Measurements from ENCODE around the gene ZNF782.
"Not testable (repeated sequence)": the region's sequence is repeated elsewhere in the genome, so short reads cannot be mapped to it uniquely, and the experiment has no call there.

ZNF782 gene

DNA sequence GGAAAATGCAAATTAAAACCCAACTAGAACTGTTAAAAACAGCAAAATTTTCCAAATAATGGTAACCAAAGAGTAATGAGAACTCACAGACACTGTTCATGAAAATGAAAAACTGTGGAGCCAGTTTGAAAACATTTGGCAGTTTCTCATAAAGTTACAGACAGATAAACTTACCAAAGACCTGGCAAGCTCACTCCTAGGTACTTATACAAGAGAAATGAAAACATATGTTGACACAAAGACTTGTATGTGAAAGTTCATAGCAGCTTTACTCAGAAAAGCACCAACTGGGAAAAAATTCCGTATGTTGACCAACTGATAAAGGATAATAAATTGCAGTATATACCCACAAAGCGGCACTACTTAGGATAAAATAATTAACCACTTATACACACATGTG lies 10.3 kb downstream of the ZNF782 start:
- Histone ChIP-seq H3K9ac (ENCODE audit: low read depth, low read length) (no peak overlapping the region), H3K36me3 (ENCODE audit: insufficient read depth, low read length) (peaks cover 23% of the 10 kb centered on the region), H3K27ac (ENCODE audit: low read length) (no peak overlapping the region), H2AFZ (ENCODE audit: low read depth, low read length) (no peak overlapping the region), H3K4me2 (ENCODE audit: insufficient read depth, low read length) (no peak overlapping the region), H3K4me3 (ENCODE audit: low read depth in 1 of 2, low read length in 2 of 2) (no peak overlapping the region), H3K79me2 (ENCODE audit: insufficient read depth, low read length) (peaks cover 34% of the 10 kb centered on the region), H3K27me3 (ENCODE audit: insufficient read depth, low read length, poor library complexity) (no peaks in the 10 kb centered on the region), H4K20me1 (ENCODE audit: insufficient read depth, low read length) (no peaks in the 10 kb centered on the region), H3K9me3 (ENCODE audit: insufficient read depth, low read length, severe bottlenecking) (peaks cover 4% of the 10 kb centered on the region), H3K4me1 (ENCODE audit: insufficient read depth, low read length) (no peaks in the 10 kb centered on the region)
- TF ChIP-seq, protein P1, sequence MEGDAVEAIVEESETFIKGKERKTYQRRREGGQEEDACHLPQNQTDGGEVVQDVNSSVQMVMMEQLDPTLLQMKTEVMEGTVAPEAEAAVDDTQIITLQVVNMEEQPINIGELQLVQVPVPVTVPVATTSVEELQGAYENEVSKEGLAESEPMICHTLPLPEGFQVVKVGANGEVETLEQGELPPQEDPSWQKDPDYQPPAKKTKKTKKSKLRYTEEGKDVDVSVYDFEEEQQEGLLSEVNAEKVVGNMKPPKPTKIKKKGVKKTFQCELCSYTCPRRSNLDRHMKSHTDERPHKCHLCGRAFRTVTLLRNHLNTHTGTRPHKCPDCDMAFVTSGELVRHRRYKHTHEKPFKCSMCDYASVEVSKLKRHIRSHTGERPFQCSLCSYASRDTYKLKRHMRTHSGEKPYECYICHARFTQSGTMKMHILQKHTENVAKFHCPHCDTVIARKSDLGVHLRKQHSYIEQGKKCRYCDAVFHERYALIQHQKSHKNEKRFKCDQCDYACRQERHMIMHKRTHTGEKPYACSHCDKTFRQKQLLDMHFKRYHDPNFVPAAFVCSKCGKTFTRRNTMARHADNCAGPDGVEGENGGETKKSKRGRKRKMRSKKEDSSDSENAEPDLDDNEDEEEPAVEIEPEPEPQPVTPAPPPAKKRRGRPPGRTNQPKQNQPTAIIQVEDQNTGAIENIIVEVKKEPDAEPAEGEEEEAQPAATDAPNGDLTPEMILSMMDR (IDR thresholded peaks at IDR 0.05; ENCODE audit: borderline replicate concordance, extremely low read depth, low read length, poor library complexity, severe bottlenecking): no peak
- TF ChIP-seq EZH2 (IDR thresholded peaks at IDR 0.05; ENCODE audit: borderline replicate concordance, low read depth, low read length, severe bottlenecking): no peak
- no peak for DNase-seq
- ATAC-seq (ENCODE audit: insufficient read depth, low read depth): no peak

DNA sequence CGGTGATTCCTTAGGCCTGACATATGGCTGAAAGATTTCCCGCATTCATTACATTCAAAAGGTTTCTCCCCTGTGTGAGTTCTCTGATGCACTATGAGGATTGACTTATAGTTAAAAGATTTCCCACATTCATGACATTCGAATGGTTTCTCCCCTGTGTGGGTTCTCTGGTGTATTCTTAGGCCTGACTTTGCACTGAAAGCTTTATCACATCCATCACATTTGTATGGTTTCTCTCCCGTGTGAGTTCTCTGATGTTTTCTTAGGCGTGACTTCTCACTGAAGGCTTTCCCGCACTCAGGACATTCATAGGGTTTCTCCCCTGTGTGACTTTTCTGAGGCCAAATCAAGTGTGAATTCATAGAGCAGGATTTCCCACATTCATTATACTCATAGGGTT lies 35.8 kb downstream of the ZNF782 start:
- no peak overlapping the region for H3K9ac ChIP-seq (ENCODE audit: low read depth, low read length)
- no peak overlapping the region for H2AFZ ChIP-seq (ENCODE audit: low read depth, low read length)
- TF ChIP-seq, protein P1 (IDR thresholded peaks at IDR 0.05; ENCODE audit: borderline replicate concordance, extremely low read depth, low read length, poor library complexity, severe bottlenecking): no peak
- no peak for TF ChIP-seq EZH2 (IDR thresholded peaks at IDR 0.05; ENCODE audit: borderline replicate concordance, low read depth, low read length, severe bottlenecking)
- DNase-seq (no peak), ATAC-seq (ENCODE audit: insufficient read depth, low read depth) (no peak)
- peaks cover 61% of the 10 kb centered on the region for H3K36me3 ChIP-seq (ENCODE audit: insufficient read depth, low read length)
- no peak overlapping the region for H3K4me3 ChIP-seq (ENCODE audit: low read depth in 1 of 2, low read length in 2 of 2)
- no peaks in the 10 kb centered on the region for H3K27me3 ChIP-seq (ENCODE audit: insufficient read depth, low read length, poor library complexity)
- no peak overlapping the region for H3K27ac ChIP-seq (ENCODE audit: low read length)
- H3K4me1 ChIP-seq (ENCODE audit: insufficient read depth, low read length): no peaks in the 10 kb centered on the region
- H3K9me3 ChIP-seq (ENCODE audit: insufficient read depth, low read length, severe bottlenecking): peaks cover 42% of the 10 kb centered on the region
- no peaks in the 10 kb centered on the region for H4K20me1 ChIP-seq (ENCODE audit: insufficient read depth, low read length)
- H3K4me2 ChIP-seq (ENCODE audit: insufficient read depth, low read length): no peak overlapping the region
- H3K79me2 ChIP-seq (ENCODE audit: insufficient read depth, low read length): no peaks in the 10 kb centered on the region

DNA sequence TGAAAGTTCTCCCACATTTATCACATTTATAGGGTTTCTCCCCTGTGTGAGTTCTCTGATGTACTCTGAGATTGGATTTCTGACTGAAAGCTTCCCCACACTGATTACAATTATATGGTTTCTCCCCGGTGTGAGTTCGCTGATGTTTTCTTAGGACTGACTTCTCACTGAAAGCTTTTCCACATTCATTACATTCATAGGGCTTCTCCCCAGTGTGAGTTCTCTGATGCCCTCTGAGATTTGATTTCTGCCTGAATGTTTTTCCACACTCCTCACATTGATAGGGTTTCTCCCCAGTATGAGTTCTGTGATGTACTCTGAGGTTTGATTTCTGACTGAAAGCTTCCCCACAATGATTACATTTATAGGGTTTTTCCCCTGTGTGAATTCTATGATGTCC lies 36.3 kb downstream of the ZNF782 start:
- Histone ChIP-seq H4K20me1 (ENCODE audit: insufficient read depth, low read length) (no peaks in the 10 kb centered on the region), H3K9ac (ENCODE audit: low read depth, low read length) (no peak overlapping the region), H3K36me3 (ENCODE audit: insufficient read depth, low read length) (peaks cover 56% of the 10 kb centered on the region), H3K27me3 (ENCODE audit: insufficient read depth, low read length, poor library complexity) (no peaks in the 10 kb centered on the region), H3K4me3 (ENCODE audit: low read depth in 1 of 2, low read length in 2 of 2) (no peak overlapping the region), H3K4me1 (ENCODE audit: insufficient read depth, low read length) (no peaks in the 10 kb centered on the region), H3K27ac (ENCODE audit: low read length) (no peak overlapping the region), H2AFZ (ENCODE audit: low read depth, low read length) (no peak overlapping the region), H3K79me2 (ENCODE audit: insufficient read depth, low read length) (no peaks in the 10 kb centered on the region), H3K4me2 (ENCODE audit: insufficient read depth, low read length) (no peak overlapping the region), H3K9me3 (ENCODE audit: insufficient read depth, low read length, severe bottlenecking) (peaks cover 42% of the 10 kb centered on the region)
- TF ChIP-seq EZH2 (IDR thresholded peaks at IDR 0.05; ENCODE audit: borderline replicate concordance, low read depth, low read length, severe bottlenecking): no peak
- TF ChIP-seq, protein P1 (IDR thresholded peaks at IDR 0.05; ENCODE audit: borderline replicate concordance, extremely low read depth, low read length, poor library complexity, severe bottlenecking): no peak
- ATAC-seq (ENCODE audit: insufficient read depth, low read depth) (no peak), DNase-seq (no peak)

DNA sequence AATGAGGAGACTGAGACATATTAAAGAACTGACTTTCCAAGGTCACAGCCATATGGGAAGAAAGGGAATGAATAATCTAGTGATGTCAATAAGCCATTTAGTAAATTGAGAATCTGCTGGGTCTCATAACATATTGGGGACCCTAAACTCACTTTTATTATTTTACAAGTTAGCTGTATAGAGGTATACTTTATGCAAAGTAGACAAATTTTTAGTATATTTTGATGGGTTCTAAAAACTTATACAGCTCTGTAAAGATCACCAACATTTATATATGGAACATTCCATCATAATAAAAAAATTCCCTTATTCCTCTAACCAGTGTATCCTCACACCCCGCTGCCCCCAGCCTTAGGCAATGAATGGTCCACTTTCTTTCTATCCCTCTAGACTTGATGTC lies 40.7 kb downstream of the ZNF782 start:
- Histone ChIP-seq H3K79me2 (ENCODE audit: insufficient read depth, low read length) (no peaks in the 10 kb centered on the region), H3K36me3 (ENCODE audit: insufficient read depth, low read length) (peaks cover 22% of the 10 kb centered on the region), H3K9ac (ENCODE audit: low read depth, low read length) (no peak overlapping the region), H3K4me2 (ENCODE audit: insufficient read depth, low read length) (no peak overlapping the region), H2AFZ (ENCODE audit: low read depth, low read length) (no peak overlapping the region), H3K9me3 (ENCODE audit: insufficient read depth, low read length, severe bottlenecking) (peaks cover 27% of the 10 kb centered on the region), H3K4me1 (ENCODE audit: insufficient read depth, low read length) (no peaks in the 10 kb centered on the region), H4K20me1 (ENCODE audit: insufficient read depth, low read length) (no peaks in the 10 kb centered on the region), H3K27me3 (ENCODE audit: insufficient read depth, low read length, poor library complexity) (no peaks in the 10 kb centered on the region), H3K4me3 (ENCODE audit: low read depth in 1 of 2, low read length in 2 of 2) (no peak overlapping the region), H3K27ac (ENCODE audit: low read length) (no peak overlapping the region)
- no peak for DNase-seq
- no peak for TF ChIP-seq EZH2 (IDR thresholded peaks at IDR 0.05; ENCODE audit: borderline replicate concordance, low read depth, low read length, severe bottlenecking)
- TF ChIP-seq, protein P1 (IDR thresholded peaks at IDR 0.05; ENCODE audit: borderline replicate concordance, extremely low read depth, low read length, poor library complexity, severe bottlenecking): no peak
- ATAC-seq (ENCODE audit: insufficient read depth, low read depth): no peak

DNA sequence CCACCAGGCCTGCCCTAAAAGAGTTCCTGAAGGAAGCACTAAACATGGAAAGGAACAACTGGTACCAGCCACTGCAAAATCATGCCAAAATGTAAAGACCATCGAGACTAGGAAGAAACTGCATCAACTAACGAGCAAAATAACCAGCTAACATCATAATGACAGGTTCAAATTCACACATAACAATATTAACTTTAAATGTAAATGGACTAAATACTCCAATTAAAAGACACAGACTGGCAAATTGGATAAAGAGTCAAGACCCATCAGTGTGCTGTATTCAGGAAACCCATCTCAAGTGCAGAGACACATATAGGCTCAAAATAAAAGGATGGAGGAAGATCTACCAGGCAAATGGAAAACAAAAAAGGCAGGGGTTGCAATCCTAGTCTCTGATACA lies 55.4 kb downstream of the ZNF782 start:
- not testable (repeated sequence) for H3K79me2 ChIP-seq (ENCODE audit: insufficient read depth, low read length); H3K4me2 ChIP-seq (ENCODE audit: insufficient read depth, low read length); H3K4me1 ChIP-seq (ENCODE audit: insufficient read depth, low read length); H3K27me3 ChIP-seq (ENCODE audit: insufficient read depth, low read length, poor library complexity); H3K27ac ChIP-seq (ENCODE audit: low read length); ATAC-seq (ENCODE audit: insufficient read depth, low read depth); H2AFZ ChIP-seq (ENCODE audit: low read depth, low read length); H3K9ac ChIP-seq (ENCODE audit: low read depth, low read length); H3K4me3 ChIP-seq (ENCODE audit: low read depth in 1 of 2, low read length in 2 of 2); DNase-seq; H4K20me1 ChIP-seq (ENCODE audit: insufficient read depth, low read length)
- H3K36me3 ChIP-seq (ENCODE audit: insufficient read depth, low read length): peaks cover 26% of the 10 kb centered on the region
- peaks cover 21% of the 10 kb centered on the region for H3K9me3 ChIP-seq (ENCODE audit: insufficient read depth, low read length, severe bottlenecking)

All from DND-41 (cell line).